OCI-LY1 (cell line): Measurements from ENCODE around the gene CACNA2D3.

Experiments used
- H2AFZ ChIP-seq: fragments of 200-600 bp; sonication (generic), shearing (Covaris generic); 2 replicates; pipeline ENCODE4 v1.6.0; 2014; ENCODE audit warnings: antibody characterized with exemption, mild to moderate bottlenecking, low read length
- H3F3A ChIP-seq: fragments of 200-600 bp; sonication (generic), shearing (Covaris generic); 2 replicates; pipeline ENCODE4 v1.6.0; 2014; ENCODE audit warnings: mild to moderate bottlenecking, antibody characterized with exemption, low read length, moderate library complexity; ENCODE audit not compliant: insufficient read depth
- H3K27ac ChIP-seq: fragments of 200-600 bp; sonication (generic); 2 replicates; pipeline ENCODE4 v1.5.1; 2014; ENCODE audit warnings: low read length, mixed run types, mild to moderate bottlenecking, low read depth; ENCODE audit not compliant: poor library complexity, severe bottlenecking
- H3K27me3 ChIP-seq: fragments of 200-600 bp; sonication (generic); 2 replicates; pipeline ENCODE4 v1.6.0; 2014; ENCODE audit warnings: antibody characterized with exemption, mild to moderate bottlenecking, low read length, moderate library complexity; ENCODE audit not compliant: insufficient read depth
- H3K36me3 ChIP-seq: fragments of 200-600 bp; sonication (generic); 2 replicates; pipeline ENCODE4 v1.6.1; 2014; ENCODE audit warnings: mild to moderate bottlenecking, antibody characterized with exemption, low read length, moderate library complexity, mixed read lengths; ENCODE audit not compliant: insufficient read depth
- H3K4me1 ChIP-seq: fragments of 200-600 bp; sonication (generic); 2 replicates; pipeline ENCODE4 v1.5.1; 2014; ENCODE audit warnings: mild to moderate bottlenecking, low read length, moderate library complexity; ENCODE audit not compliant: insufficient read depth, severe bottlenecking
- H3K4me2 ChIP-seq: fragments of 200-600 bp; sonication (generic), shearing (Covaris generic); 2 replicates; pipeline ENCODE4 v1.6.1; 2014; ENCODE audit warnings: low read length
- H3K4me3 ChIP-seq: fragments of 200-600 bp; sonication (generic); 2 replicates; pipeline ENCODE4 v1.5.1; 2014; ENCODE audit warnings: low read length, low read depth, mild to moderate bottlenecking, mixed read lengths; ENCODE audit not compliant: poor library complexity, severe bottlenecking
- H3K79me2 ChIP-seq: fragments of 200-600 bp; shearing (Covaris generic); 2 replicates; pipeline ENCODE4 v1.6.1; 2016; ENCODE audit warnings: mixed run types, low read length, mixed read lengths; ENCODE audit not compliant: insufficient read depth
- H3K9ac ChIP-seq: fragments of 200-600 bp; sonication (generic), shearing (Covaris generic); 2 replicates; pipeline ENCODE4 v1.6.1; 2014; ENCODE audit warnings: mild to moderate bottlenecking, low read length, mixed read lengths
- H3K9me2 ChIP-seq: fragments of 200-600 bp; sonication (generic), shearing (Covaris generic); 2 replicates; pipeline ENCODE4 v1.6.1; 2014; ENCODE audit warnings: low read depth, mild to moderate bottlenecking, low read length, mixed read lengths
- H3K9me3 ChIP-seq: fragments of 200-600 bp; shearing (Covaris generic); 2 replicates; pipeline ENCODE4 v1.6.1; 2014; ENCODE audit warnings: low read length, mixed read lengths
- H4K20me1 ChIP-seq: fragments of 200-600 bp; sonication (generic), shearing (Covaris generic); 2 replicates; pipeline ENCODE4 v1.6.0; 2016; ENCODE audit warnings: mild to moderate bottlenecking, low read length; ENCODE audit not compliant: insufficient read depth
- EZH2 ChIP-seq: fragments of 200-600 bp; sonication (generic), shearing (Covaris generic); IDR thresholded peaks from 2 replicates; pipeline ENCODE4 v1.8.0; 2017; ENCODE audit warnings: borderline replicate concordance, mixed run types, mild to moderate bottlenecking, antibody characterized with exemption, low read length, moderate library complexity, mixed read lengths
- TF ChIP-seq, protein P1 (sequence below): fragments of 200-600 bp; sonication (generic), shearing (Covaris generic); IDR thresholded peaks from 2 replicates; pipeline ENCODE4 v1.5.1; 2017; ENCODE audit warnings: mild to moderate bottlenecking, antibody characterized with exemption, low read length, moderate library complexity, mixed read lengths

The CACNA2D3 gene

DNA sequence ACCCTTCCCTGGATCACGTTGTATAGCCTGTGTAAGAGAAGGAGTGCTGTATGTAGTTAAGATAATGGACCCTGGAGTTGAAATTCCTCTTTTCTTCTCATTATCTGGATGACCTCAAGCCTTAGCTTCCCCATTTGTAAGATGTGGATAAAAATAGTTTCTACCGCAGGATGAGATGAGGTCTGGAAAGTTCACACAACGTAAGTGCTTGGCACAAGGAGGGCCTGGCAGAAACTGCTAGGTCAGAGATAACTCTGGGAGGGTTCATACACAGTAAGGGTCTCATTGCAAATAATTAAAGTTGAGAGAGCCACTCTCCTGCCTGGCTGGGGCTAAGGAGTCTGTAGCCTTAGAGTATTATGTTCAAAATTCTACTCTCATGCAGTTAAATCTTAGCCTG is 591.1 kb downstream of the CACNA2D3 start:
- no peaks in the 10 kb centered on the region for H3F3A ChIP-seq
- no peak overlapping the region for H3K9ac ChIP-seq
- no peaks in the 10 kb centered on the region for H3K79me2 ChIP-seq
- no peak overlapping the region for H3K27ac ChIP-seq
- no peak overlapping the region for H3K4me3 ChIP-seq
- H2AFZ ChIP-seq = no peak overlapping the region
- no peaks in the 10 kb centered on the region for H3K9me2 ChIP-seq
- H3K4me1 ChIP-seq = no peaks in the 10 kb centered on the region
- H3K36me3 ChIP-seq = no peaks in the 10 kb centered on the region
- no peaks in the 10 kb centered on the region for H4K20me1 ChIP-seq
- TF ChIP-seq EZH2 = no peak
- TF ChIP-seq, protein P1, sequence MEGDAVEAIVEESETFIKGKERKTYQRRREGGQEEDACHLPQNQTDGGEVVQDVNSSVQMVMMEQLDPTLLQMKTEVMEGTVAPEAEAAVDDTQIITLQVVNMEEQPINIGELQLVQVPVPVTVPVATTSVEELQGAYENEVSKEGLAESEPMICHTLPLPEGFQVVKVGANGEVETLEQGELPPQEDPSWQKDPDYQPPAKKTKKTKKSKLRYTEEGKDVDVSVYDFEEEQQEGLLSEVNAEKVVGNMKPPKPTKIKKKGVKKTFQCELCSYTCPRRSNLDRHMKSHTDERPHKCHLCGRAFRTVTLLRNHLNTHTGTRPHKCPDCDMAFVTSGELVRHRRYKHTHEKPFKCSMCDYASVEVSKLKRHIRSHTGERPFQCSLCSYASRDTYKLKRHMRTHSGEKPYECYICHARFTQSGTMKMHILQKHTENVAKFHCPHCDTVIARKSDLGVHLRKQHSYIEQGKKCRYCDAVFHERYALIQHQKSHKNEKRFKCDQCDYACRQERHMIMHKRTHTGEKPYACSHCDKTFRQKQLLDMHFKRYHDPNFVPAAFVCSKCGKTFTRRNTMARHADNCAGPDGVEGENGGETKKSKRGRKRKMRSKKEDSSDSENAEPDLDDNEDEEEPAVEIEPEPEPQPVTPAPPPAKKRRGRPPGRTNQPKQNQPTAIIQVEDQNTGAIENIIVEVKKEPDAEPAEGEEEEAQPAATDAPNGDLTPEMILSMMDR = no peak
- H3K27me3 ChIP-seq = no peaks in the 10 kb centered on the region
- H3K4me2 ChIP-seq = no peak overlapping the region
- H3K9me3 ChIP-seq = no peaks in the 10 kb centered on the region

DNA sequence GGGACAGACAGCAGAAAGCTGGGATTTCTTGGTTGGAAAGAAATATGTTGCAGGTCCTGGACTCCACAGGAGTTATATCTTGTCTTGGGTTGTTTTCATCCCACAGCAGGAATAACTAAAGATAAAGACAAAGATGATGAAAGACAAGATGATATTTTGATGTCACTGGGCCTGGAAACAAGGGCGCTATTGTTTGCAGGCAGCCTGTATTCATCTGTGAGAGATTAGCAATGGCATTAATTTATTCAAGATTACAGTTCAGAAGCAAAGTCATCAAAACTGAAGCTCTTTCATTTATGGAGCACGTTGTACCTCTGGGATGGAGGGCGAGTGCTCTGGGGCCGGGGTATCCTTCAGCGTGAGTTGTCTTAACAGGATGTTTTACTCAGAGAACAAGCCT is 591.7 kb downstream of the CACNA2D3 start:
- no peak for TF ChIP-seq EZH2
- TF ChIP-seq, protein P1 = no peak
- no peaks in the 10 kb centered on the region for H3K9me3 ChIP-seq

DNA sequence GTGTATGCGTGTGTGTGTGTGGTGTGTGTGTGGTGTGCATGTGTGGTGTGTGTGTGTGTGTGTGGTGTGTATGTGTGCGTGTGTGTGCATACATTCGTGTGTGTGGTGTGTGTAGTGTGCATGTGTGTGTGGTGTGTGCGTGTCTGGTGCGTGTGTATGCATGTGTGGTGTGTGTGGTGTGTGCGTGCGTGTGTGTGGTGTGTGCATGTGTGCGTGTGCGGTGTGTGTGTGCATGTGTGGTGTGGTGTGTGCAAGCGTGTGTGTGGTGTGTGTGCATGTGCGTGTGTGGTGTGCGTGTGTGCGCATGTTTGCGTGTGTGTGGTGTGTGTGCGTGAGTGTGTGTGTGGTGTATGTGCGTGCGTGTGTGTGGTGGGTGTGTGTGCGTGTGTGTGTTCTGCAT is 595.2 kb downstream of the CACNA2D3 start:
- H3K4me1 ChIP-seq = no peaks in the 10 kb centered on the region
- no peaks in the 10 kb centered on the region for H3K9me3 ChIP-seq
- H3K79me2 ChIP-seq = no peaks in the 10 kb centered on the region
- no peak overlapping the region for H3K27ac ChIP-seq
- no peak overlapping the region for H3K4me3 ChIP-seq
- H3K36me3 ChIP-seq = no peaks in the 10 kb centered on the region
- no peak overlapping the region for H2AFZ ChIP-seq
- no peak overlapping the region for H3K9ac ChIP-seq
- H3K9me2 ChIP-seq = no peaks in the 10 kb centered on the region
- H3K27me3 ChIP-seq = no peaks in the 10 kb centered on the region
- H3F3A ChIP-seq = no peaks in the 10 kb centered on the region
- TF ChIP-seq, protein P1 = no peak
- no peak for TF ChIP-seq EZH2
- H4K20me1 ChIP-seq = no peaks in the 10 kb centered on the region
- no peak overlapping the region for H3K4me2 ChIP-seq

More for the DNA sequence above, 591.7 kb downstream of the CACNA2D3 start:
- Histone ChIP-seq H3K27ac (no peak overlapping the region), H3K9me2 (no peaks in the 10 kb centered on the region), H3K79me2 (no peaks in the 10 kb centered on the region), H4K20me1 (no peaks in the 10 kb centered on the region), H3K36me3 (no peaks in the 10 kb centered on the region), H3K27me3 (no peaks in the 10 kb centered on the region), H3K4me3 (no peak overlapping the region), H3K4me2 (no peak overlapping the region), H3K9ac (no peak overlapping the region), H3F3A (no peaks in the 10 kb centered on the region), H3K4me1 (no peaks in the 10 kb centered on the region), H2AFZ (no peak overlapping the region)
